T-helper 9 cell (primary cell): ENCODE measurements around the gene HLA-DRB5.
"Not testable (repeated sequence)": the region's sequence is repeated elsewhere in the genome, so short reads cannot be mapped to it uniquely, and the experiment has no call there.

Source experiments
- DNase-seq: peaks from one replicate; pipeline ENCODE4 v3.0.0-alpha.2; 2020
- total RNA-seq, 2 donors: gene quantifications; one replicate each; lab custom pipeline; 2026; lab: John Stamatoyannopoulos, UW

The HLA-DRB5 gene
- total RNA-seq, result 0.63 to 4.3 reads per million in 2 donors

DNA sequence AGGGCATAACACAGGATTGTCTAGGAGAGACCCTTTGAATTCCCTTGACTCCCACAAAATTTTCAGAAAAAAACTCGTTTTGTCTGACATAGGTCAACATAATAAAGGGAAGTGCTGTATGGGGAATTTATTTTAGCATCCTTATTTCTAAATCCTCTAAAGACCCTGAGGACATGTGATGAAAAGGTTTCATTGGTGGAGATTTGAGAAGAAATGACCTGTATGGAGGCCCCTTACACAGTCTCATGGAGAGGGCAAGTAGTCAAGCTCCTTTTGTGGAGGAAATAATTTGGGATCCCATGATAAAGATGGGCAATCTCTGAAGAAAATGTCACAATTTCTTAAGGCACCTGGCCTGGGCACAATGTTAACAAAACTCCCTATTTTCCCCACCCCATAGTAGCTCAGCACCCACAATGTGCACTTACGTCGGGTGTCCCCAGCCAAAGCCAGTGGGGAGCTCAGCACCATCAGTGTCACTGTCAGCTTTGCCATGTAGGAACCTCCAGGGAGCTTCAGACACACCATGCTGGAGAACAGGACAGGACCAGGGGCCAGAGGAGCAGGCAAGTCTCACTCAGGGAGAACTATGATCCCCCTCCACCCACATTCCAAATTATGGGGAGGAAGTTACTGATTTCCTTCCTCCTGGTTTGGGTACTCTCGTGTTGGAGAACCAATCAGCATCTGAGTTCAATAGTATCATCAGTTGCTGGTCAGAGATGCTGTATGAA, at the start of gene HLA-DRB5:
Gene HLA-DRB5, minus strand, starts transcription at position 591 of the 734 bp plus-strand sequence. Its CDS starts 63 bp downstream, at position 528.
- peak; percentile 2 for DNase-seq

- DNase-seq, result no peak
These were observed 48.9 kb upstream of the HLA-DRB5 start for GRCh38 chr6:32578962-32579361.

DNA sequence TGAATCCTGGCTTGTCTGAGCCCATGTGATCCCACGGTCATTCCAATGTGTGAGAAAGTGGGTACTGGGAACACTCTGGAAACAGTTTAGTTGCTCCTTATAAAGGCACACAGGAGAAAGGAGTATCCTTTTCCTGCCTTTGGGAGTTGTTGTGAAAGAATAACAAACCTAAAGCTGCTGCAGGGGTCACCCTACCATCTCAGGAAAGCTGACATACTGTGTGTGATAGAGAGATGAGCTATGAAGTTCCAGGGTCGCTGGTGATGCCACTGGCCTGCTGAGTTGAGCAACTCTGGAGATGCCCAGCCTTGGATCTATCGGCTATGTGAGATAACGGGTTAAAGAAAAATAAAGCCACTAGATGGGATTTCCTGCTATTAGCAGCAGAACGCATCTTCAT, 47.4 kb upstream of the HLA-DRB5 start:
- DNase-seq, result not testable (repeated sequence)

- no peak for DNase-seq
These were observed 46.2 kb upstream of the HLA-DRB5 start for GRCh38 chr6:32576250-32576649.

DNA sequence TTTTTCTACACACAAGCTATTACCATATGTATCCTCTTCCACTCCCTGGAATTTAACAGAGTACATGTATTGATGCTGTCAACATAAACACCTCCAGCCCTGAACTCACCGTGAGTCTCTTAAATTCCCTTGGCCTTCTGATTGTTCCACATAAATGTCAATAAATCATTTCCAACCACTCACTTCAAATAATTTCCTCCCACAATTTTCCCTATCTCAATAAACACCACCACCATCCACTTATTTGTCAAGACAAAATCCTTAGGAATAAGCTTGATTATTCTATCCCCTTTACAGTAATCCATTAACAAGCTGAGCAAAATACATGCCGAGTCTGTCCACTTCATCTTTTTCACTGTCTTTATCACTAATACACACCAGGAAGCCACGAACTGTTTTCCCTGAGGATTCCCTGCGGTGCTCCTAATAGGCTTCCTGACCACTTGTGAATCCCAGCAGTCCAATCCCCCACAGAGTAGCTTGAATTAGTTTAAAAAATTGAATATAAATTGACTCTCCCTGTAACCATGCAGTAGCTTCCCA, 40.3 kb upstream of the HLA-DRB5 start:
- DNase-seq, result no peak

DNA sequence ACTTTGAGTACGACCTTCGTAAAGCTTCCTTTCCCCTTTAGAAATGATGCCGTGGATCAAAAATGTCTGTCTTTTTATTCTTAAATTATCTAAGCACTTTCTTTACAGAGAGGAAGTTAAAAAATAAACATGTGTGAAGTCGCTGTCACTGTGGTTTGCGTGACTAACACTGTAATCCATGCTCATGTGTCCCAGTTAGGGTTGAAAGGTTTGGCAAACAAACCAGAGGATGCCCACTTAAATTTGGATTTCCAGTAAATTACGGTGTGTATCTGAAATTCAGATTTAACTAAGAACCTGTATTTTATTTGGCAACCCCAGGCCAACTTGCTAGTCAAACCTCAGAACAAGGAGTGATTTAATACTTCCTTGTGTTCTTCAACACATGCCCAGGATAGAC, 38.5 kb upstream of the HLA-DRB5 start:
- DNase-seq, result no peak

GRCh38 chr6:32566957-32567356, 36.9 kb upstream of the HLA-DRB5 start:
- no peak for DNase-seq

DNA sequence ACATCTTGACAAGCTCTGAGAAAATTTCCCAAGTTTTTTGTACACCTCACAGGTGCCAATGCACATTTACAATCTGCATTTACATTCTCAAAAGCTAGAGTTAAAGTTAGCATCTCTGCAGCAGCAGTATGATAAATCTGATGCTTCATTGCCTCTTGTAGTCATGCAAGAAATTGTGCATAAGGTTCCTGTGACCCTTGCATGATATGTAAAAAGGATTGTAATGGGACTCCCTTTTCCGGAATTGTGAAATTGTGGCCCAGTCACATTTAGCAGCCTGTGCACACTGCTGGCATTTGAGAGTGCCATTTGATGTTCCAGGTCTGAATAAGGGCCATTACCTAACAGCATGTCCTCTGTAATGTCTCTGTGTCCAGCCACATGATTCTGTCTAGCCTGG, 35.4 kb upstream of the HLA-DRB5 start:
- DNase-seq, result no peak

GRCh38 chr6:32562940-32563339, 32.9 kb upstream of the HLA-DRB5 start:
- DNase-seq, result no peak

DNA sequence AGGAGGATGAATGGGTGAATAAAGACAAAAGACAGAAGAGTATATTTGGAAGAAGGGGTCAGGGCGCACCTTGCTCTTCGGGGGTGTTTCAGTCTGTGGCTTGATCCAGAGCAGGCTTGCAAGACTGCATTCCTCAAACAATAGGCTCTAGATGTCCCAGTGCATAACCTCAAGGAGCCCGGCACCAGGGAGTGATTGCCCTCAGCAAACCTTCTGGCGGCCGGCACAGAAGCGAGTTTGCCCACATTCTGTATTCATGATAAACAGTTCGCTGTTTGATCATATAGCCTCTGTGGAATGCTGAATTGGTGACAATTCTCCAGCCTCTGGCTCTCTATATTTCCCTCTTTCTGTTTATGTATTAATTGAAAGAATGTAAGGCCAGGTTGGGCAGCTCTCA, 29.7 kb upstream of the HLA-DRB5 start:
- no peak for DNase-seq

DNA sequence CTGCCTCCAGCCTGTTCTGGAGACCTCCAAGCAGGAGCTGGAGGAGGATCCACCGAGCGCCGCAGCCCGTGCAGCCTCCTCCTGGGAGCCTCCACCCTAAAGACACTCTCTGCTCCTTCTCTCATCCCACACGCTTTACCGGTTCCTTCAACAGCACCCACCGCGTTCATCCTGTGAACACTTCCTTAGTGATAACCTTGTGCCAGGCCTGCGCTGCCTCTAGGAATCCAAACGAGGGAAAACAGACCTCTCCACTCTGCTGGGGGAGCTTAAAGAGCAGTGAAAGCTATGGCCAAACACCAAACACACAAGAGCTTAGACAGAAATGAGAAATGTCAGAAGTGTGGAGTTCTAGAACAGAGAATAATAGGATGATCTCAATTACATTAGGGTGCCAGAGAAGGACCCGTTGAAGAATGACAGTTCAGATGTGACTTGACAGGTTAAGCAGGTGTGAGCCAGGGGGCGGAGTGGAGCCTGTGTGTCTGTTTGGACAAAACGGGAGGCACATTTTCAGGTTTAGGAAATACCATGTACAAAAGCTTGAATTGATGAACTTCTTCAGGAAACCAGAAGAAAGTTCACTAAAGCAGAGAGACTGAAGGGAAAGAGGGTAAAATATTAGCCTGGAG, 28.5 kb upstream of the HLA-DRB5 start:
- DNase-seq, result no peak

DNA sequence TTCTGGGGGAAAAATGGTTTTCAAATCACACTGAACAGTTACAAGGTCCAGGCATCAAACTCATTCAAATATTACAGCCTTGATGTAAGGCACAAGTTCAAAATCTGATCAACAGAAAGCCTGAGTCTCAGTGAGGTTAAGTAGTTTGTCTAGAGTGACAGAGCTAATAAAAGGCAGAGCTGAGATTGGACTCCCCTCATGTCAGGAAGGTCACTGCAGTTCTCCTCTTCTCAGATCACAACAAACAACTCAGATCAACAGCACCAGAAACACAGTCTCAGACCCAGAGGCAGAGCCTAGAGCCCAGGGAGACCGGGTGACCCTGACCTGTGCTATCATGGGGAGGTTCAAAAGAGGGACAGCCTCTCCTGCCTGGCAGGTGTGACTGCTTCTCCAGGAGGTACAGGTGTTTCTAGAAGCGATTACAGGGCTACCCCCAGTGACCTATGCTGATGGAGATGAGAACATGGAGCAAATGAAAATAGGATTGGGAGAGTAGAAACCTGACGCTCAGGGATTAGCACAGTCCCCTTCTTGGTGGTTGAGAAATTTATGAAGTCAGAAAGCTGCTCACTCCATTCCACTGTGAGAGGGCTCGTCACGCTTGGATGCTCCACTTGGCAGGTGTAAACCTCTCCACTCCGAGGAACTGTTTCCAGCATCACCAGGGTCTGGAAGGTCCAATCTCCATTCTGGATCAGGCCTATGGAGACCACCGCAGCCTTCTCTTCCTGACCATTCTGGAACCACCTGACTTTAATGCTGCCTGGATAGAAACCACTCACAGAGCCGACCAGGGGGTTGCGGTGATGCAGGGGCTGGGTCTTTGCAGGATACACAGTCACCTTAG, 24.3 kb upstream of the HLA-DRB5 start:
- no peak for DNase-seq

DNA sequence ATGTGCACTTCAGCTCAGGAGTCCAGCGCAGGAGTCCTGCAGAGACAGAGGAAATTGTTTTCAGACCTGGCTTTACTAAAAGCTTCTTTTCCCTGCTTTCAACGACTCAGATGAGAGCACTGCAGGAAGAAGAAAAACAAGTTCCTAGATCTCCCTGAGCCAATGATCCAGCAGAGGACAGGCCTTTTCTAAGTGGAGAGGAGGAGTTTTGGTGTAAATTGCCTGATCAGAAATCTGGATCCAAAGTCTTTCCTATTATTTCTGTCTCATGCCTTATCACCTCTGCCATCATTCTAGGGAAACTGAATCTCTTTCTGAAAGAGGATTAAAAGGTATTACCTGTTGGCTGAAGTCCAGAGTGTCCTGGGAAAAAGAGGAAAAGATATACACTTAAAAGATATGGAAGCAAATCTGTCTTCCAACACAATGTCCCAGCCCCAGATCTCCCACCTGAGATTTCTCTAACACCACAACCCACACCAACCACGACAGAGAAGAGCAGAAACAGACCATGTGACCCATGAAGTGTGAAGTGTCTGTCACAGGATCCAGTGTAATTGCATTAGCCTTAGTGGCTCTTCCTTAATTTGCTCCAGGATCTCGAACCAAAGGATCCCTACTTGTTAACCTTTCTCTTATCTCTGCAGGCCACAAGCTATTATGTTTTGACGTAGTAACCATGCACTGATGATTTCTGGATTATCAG, 23.1 kb upstream of the HLA-DRB5 start:
- DNase-seq, result no peak

DNA sequence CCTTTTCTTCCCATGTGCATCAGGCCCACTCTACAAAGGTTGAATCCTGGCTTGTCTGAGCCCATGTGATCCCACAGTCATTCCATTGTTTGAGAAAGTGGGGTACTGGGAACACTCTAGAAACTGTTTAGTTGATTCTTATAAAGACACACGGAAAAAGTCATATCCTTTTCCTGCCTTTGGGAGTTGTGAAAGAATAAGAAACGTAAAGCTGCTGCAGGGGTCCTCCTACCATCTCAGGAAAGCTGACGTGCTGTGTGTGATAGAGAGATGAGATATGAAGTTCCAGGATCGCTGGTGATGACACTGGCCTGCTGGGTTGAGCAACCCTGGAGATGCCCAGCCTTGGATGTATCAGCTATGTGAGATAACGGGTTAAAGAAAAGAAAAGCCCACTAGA, 21.3 kb upstream of the HLA-DRB5 start:
- DNase-seq, result no peak

DNA sequence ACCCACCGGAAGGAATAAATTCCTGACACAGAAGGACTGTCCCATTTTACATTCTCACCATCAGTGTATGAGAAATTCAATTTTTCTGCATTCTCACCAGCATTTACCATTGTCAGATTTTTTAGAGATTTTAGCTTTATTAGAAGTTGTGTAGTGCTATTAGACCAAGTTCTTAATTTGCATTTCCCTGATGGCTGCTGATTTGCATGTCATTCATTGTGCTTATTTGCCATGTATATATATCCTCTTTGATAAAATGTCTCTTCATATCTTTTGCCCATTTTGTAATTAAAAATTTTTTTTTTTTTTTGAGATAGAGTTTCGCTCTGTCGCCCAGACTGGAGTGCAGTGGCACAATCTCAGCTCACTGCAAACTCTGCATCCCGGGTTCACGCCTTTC, 9.8 kb upstream of the HLA-DRB5 start:
- no peak for DNase-seq

GRCh38 chr6:32530431-32530793, 325 bp upstream of the HLA-DRB5 start:
- DNase-seq, result not testable (repeated sequence)

DNA sequence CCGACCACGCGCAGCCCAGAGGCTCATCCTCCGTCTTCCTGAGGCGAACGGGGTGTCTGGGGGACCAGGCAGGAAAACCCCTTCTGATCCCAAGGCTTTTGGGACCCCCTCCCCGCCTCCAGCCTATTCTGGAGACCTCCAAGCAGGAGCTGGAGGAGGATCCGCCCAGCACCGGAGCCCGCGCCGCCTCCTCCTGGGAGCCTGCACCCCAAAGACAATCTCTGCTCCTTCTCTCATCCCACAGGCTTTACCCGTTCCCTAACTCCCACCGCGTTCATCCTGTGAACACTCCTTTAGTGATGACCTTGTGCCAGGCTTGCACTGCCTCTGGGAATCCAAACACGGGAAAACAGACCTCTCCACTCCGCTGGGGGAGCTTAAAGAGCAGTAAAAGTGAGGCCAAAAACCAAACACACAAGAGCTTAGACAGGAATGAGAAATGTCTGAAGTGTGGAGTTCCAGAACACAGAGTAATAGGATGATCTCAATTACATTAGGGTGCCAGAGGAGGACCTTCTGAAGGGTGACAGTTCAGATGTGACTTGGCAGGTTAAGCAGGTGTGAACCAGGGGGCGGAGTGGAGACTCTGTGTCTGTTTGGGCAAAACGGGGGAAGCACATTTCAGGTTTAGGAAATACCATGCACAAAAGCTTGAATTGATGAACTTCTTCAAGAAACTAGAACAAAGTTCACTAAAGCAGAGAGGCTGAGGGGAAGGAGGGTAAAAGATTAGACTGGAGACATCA, 7.6 kb downstream of the HLA-DRB5 start:
- no peak for DNase-seq

GRCh38 chr6:32519910-32520258, 10.2 kb downstream of the HLA-DRB5 start:
- no peak for DNase-seq

DNA sequence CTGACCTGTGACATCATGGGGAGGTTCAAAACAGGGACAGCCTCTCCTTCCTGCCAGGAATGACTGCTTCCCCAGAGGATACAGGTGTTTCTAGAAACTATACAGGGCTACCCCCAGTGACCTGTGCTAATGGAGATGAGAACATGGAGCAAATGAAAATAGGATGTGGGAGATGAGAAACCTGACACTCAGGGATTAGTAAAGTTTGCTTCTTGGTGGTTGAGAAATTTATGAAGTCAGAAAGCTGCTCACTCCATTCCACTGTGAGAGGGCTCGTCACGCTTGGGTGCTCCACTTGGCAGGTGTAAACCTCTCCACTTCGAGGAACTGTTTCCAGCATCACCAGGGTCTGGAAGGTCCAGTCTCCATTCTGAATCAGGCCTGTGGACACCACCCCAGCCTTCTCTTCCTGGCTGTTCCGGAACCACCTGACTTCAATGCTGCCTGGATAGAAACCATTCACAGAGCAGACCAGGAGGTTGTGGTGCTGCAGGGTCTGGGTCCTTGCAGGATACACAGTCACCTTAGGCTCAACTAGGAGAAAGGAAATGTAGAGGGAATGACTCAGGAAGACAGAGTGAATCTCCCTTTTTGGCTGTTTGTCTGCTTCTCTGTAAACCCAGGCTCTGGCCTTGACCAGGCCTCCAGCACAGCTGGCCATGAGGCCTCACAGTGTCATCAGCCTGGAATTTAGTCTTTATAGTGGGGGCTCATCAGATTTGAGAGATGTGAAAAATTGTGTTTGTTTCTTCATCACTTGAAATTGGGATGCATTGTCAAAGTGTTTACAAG, 10.8 kb downstream of the HLA-DRB5 start:
- no peak for DNase-seq

GRCh38 chr6:32517654-32518445, 12.2 kb downstream of the HLA-DRB5 start:
- DNase-seq, result no peak
